Tibial nerve (tissue), 3 donors: ENCODE data around the gene ERP27.

Experiments used
- CTCF ChIP-seq, 5 experiments: fragments of 200-600 bp in 3 of 5; fragments of 450-650 bp in 2 of 5; sonication (generic) in 3 of 5; IDR thresholded peaks; one replicate each; pipeline ENCODE4 v1.5.1; 2016 to 2019; ENCODE audit warnings: antibody characterized with exemption in 5 of 5, mild to moderate bottlenecking in 3 of 5, moderate library complexity in 2 of 5
- POLR2A ChIP-seq, 2 donors: fragments of 450-650 bp; IDR thresholded peaks; one replicate each; pipeline ENCODE4 v1.6.1; 2017; ENCODE audit warnings: antibody characterized with exemption in 2 of 2, mild to moderate bottlenecking in 2 of 2, moderate library complexity in 2 of 2

- TF ChIP-seq POLR2A (IDR thresholded peaks at IDR 0.05) (no peak), CTCF (IDR thresholded peaks at IDR 0.05) (no peak)
Observed at GRCh38 chr12:14954269-14954668, 15.9 kb upstream of the ERP27 start.
